ENCODE data around the gene SETDB2.

DNA sequence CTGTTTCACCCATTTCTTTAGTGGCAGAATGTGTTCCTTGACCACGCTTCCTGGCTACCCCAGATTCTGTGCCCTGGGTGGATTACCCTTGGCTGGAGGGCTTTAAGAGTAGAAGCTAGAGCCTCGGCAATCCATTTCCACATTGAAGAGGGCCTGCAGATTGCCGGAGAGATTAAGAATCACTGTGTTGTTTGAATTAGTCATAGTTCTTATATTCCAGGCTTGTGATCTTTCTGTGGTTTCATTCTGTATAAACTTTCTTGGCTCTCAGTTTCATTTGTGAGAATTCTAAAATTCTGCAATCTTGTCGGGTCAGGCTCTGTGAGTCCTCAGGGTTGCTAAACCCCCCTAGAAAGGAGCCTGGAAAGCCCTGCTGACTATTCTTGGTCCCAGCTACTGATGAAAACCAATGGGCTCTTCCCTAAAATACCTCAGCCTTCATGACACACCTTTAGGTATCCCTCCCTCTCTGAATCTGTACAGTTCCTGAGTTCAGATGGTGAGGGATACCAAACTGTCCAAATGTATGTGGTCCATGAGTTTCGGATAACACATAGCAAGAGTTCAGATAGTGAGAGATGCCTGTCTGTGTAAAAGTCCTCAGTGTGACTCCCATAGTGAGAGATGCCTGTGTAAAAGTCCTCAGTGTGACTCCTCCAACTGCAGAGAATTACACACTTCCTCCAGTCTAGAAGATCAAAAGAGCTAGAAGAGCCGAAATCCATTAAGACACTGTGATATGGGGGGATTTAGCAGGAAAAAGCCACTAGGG lies 56.0 kb downstream of the SETDB2 start:
- TF ChIP-seq CREB1 (CRISPR knock-in tag; IDR thresholded peaks at IDR 0.05) (no peak), FOXJ3 (CRISPR knock-in tag; IDR thresholded peaks at IDR 0.05; ENCODE audit: borderline replicate concordance) (no peak), HMGXB4 (CRISPR knock-in tag; IDR thresholded peaks at IDR 0.05) (no peak), ZBTB43 (CRISPR knock-in tag; IDR thresholded peaks at IDR 0.05) (no peak)
- TF ChIP-seq, protein P1, sequence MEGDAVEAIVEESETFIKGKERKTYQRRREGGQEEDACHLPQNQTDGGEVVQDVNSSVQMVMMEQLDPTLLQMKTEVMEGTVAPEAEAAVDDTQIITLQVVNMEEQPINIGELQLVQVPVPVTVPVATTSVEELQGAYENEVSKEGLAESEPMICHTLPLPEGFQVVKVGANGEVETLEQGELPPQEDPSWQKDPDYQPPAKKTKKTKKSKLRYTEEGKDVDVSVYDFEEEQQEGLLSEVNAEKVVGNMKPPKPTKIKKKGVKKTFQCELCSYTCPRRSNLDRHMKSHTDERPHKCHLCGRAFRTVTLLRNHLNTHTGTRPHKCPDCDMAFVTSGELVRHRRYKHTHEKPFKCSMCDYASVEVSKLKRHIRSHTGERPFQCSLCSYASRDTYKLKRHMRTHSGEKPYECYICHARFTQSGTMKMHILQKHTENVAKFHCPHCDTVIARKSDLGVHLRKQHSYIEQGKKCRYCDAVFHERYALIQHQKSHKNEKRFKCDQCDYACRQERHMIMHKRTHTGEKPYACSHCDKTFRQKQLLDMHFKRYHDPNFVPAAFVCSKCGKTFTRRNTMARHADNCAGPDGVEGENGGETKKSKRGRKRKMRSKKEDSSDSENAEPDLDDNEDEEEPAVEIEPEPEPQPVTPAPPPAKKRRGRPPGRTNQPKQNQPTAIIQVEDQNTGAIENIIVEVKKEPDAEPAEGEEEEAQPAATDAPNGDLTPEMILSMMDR (IDR thresholded peaks at IDR 0.05), result no peak
- TF ChIP-seq, protein P2, sequence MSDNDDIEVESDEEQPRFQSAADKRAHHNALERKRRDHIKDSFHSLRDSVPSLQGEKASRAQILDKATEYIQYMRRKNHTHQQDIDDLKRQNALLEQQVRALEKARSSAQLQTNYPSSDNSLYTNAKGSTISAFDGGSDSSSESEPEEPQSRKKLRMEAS (CRISPR knock-in tag; IDR thresholded peaks at IDR 0.05), result no peak
